ENCODE data around the gene GRIK1.

GRIK1 gene

GRCh38 chr21:29580732-29581285 is 359.0 kb downstream of the GRIK1 start:
- H3K36me3 ChIP-seq (ENCODE audit: control insufficient read depth, low read length) = no peaks in the 10 kb centered on the region
- H3K9me3 ChIP-seq (ENCODE audit: control insufficient read depth, insufficient read depth, low read length) = no peaks in the 10 kb centered on the region
- no peak overlapping the region for H3K27ac ChIP-seq (ENCODE audit: low read depth, low read length)
- no peaks in the 10 kb centered on the region for H3K9me2 ChIP-seq (replicated peaks; ENCODE audit: control insufficient read depth, low read length)
- no peaks in the 10 kb centered on the region for H4K20me1 ChIP-seq (ENCODE audit: control insufficient read depth, insufficient read depth, low read depth, low read length)
- H3K4me3 ChIP-seq (ENCODE audit: low read length) = no peak overlapping the region
- no peaks in the 10 kb centered on the region for H3F3A ChIP-seq (ENCODE audit: control insufficient read depth, insufficient read depth)
- no peaks in the 10 kb centered on the region for H3K4me1 ChIP-seq (ENCODE audit: control insufficient read depth, low read length)
- no peak overlapping the region for H3K4me2 ChIP-seq (ENCODE audit: low read length)
- no peaks in the 10 kb centered on the region for H3K79me2 ChIP-seq (ENCODE audit: control insufficient read depth, low read length)
- no peaks in the 10 kb centered on the region for H3K27me3 ChIP-seq (ENCODE audit: control insufficient read depth, low read length)
- TF ChIP-seq CTCF (IDR thresholded peaks at IDR 0.05; ENCODE audit: low read depth, low read length, poor library complexity, severe bottlenecking) (no peak), EZH2phosphoT487 (IDR thresholded peaks at IDR 0.05; ENCODE audit: borderline replicate concordance, low read length) (no peak)

- no peaks in the 10 kb centered on the region for H3K9me2 ChIP-seq (replicated peaks; ENCODE audit: control insufficient read depth, low read length)
- H3K9me3 ChIP-seq (ENCODE audit: control insufficient read depth, insufficient read depth, low read length) = no peaks in the 10 kb centered on the region
- no peaks in the 10 kb centered on the region for H4K20me1 ChIP-seq (ENCODE audit: control insufficient read depth, insufficient read depth, low read depth, low read length)
- TF ChIP-seq CTCF (IDR thresholded peaks at IDR 0.05; ENCODE audit: low read depth, low read length, poor library complexity, severe bottlenecking) (no peak), EZH2phosphoT487 (IDR thresholded peaks at IDR 0.05; ENCODE audit: borderline replicate concordance, low read length) (no peak)
- no peaks in the 10 kb centered on the region for H3F3A ChIP-seq (ENCODE audit: control insufficient read depth, insufficient read depth)
- H3K27ac ChIP-seq (ENCODE audit: low read depth, low read length) = no peak overlapping the region
- no peaks in the 10 kb centered on the region for H3K4me1 ChIP-seq (ENCODE audit: control insufficient read depth, low read length)
- no peaks in the 10 kb centered on the region for H3K79me2 ChIP-seq (ENCODE audit: control insufficient read depth, low read length)
- no peak overlapping the region for H3K4me3 ChIP-seq (ENCODE audit: low read length)
- no peaks in the 10 kb centered on the region for H3K36me3 ChIP-seq (ENCODE audit: control insufficient read depth, low read length)
- no peaks in the 10 kb centered on the region for H3K27me3 ChIP-seq (ENCODE audit: control insufficient read depth, low read length)
- no peak overlapping the region for H3K4me2 ChIP-seq (ENCODE audit: low read length)
Observed at GRCh38 chr21:29578306-29578705, 361.5 kb downstream of the GRIK1 start.

GRCh38 chr21:29571949-29572348 is 367.8 kb downstream of the GRIK1 start:
- Histone ChIP-seq H3K36me3 (ENCODE audit: control insufficient read depth, low read length) (no peaks in the 10 kb centered on the region), H3F3A (ENCODE audit: control insufficient read depth, insufficient read depth) (no peaks in the 10 kb centered on the region), H3K79me2 (ENCODE audit: control insufficient read depth, low read length) (no peaks in the 10 kb centered on the region), H3K4me1 (ENCODE audit: control insufficient read depth, low read length) (no peaks in the 10 kb centered on the region), H3K27ac (ENCODE audit: low read depth, low read length) (no peak overlapping the region), H3K9me3 (ENCODE audit: control insufficient read depth, insufficient read depth, low read length) (no peaks in the 10 kb centered on the region), H4K20me1 (ENCODE audit: control insufficient read depth, insufficient read depth, low read depth, low read length) (no peaks in the 10 kb centered on the region), H3K4me3 (ENCODE audit: low read length) (no peak overlapping the region), H3K27me3 (ENCODE audit: control insufficient read depth, low read length) (no peaks in the 10 kb centered on the region), H3K4me2 (ENCODE audit: low read length) (no peak overlapping the region), H3K9me2 (replicated peaks; ENCODE audit: control insufficient read depth, low read length) (no peaks in the 10 kb centered on the region)
- TF ChIP-seq CTCF (IDR thresholded peaks at IDR 0.05; ENCODE audit: low read depth, low read length, poor library complexity, severe bottlenecking) = no peak
- TF ChIP-seq EZH2phosphoT487 (IDR thresholded peaks at IDR 0.05; ENCODE audit: borderline replicate concordance, low read length) = no peak

All from DOHH2 (cell line).